Neural progenitor cell (in vitro differentiated cells): ENCODE results near the gene MOSPD2.

Source experiments
- CTCF ChIP-seq: fragments of 200-600 bp; sonication (generic); IDR thresholded peaks from 2 replicates; pipeline ENCODE4 v1.5.1; 2017; ENCODE audit warnings: antibody characterized with exemption, mild to moderate bottlenecking
- EZH2 ChIP-seq: fragments of 200-600 bp; sonication (generic); IDR thresholded peaks from 2 replicates; pipeline ENCODE4 v1.6.1; 2017; ENCODE audit warnings: antibody characterized with exemption, mild to moderate bottlenecking, moderate library complexity
- EZH2phosphoT487 ChIP-seq: fragments of 200-600 bp; sonication (generic); IDR thresholded peaks from 2 replicates; pipeline ENCODE4 v1.6.1; 2017; ENCODE audit warnings: antibody characterized with exemption

- TF ChIP-seq CTCF (no peak), EZH2 (no peak), EZH2phosphoT487 (no peak)
Measured at GRCh38 chrX:14916017-14916674, 42.9 kb downstream of the MOSPD2 start.
